Motor neuron (in vitro differentiated cells): Measurements from ENCODE around the gene PRR12. TPM values are rescaled to one million over a fixed set of nuclear protein-coding genes. Genes with fewer than 3 reads are reported as not detected.
A peak's percentile ranks its signal among the peaks of the same experiment; 100 is the strongest.

Experiments used
- ATAC-seq, 8 experiments: fragments of 200-7000 bp; cut with Tn5 transposase; replicated peaks in 6 of 8; 2 replicates each; pipeline ENCODE4 v1.8.0; 2021; ENCODE audit warnings: mild to moderate bottlenecking in 8 of 8, moderate library complexity in 8 of 8
- H3K27ac ChIP-seq, 2 donors: fragments of 250-450 bp; sonication (Bioruptor Pico); 2 replicates each; pipeline ENCODE4 v1.9.0; 2021; ENCODE audit warnings: antibody characterized with exemption in 2 of 2, mild to moderate bottlenecking in 2 of 2, moderate library complexity in 1 of 2
- H3K4me1 ChIP-seq, 2 donors: fragments of 250-450 bp; sonication (Bioruptor Pico); replicated peaks in 1 of 2; 2 replicates each; pipeline ENCODE4 v1.6.1; 2021; ENCODE audit warnings: antibody characterized with exemption in 2 of 2, mild to moderate bottlenecking in 2 of 2, moderate library complexity in 1 of 2
- H3K4me3 ChIP-seq, 5 donors: fragments of 250-450 bp; sonication (Bioruptor Pico); 2 replicates each; pipeline ENCODE4 v1.9.0; 2021; ENCODE audit warnings: antibody characterized with exemption in 5 of 5, mild to moderate bottlenecking in 5 of 5, moderate library complexity in 4 of 5
- WGBS, 10 experiments: fragments of 450-650 bp; shearing (Covaris generic); methylation state at CpG; one replicate each; pipeline ENCODE4 v1.0.0; 2022; 5-methylcytosine and 5-hydroxymethylcytosine counted together
- in situ Hi-C, 9 experiments: fragments of 400-800 bp; cut with MboI; loops; one replicate each; pipeline ENCODE4 v1.15.0; 2021; ENCODE audit warnings: low sequenced_read_pairs in 9 of 9, low pct_unique_long_range_greater_than_20kb in 2 of 9; ENCODE audit not compliant: unreplicated experiment in 9 of 9
- total RNA-seq, 8 experiments: library from RNA; unstranded; fragments of 300-600 nt; gene quantifications; 2 replicates each; pipeline versions ENCODE4 v1.2.3 to v1.2.4, GENCODE V29; 2022

Gene PRR12
- total RNA-seq, 8 experiments from 2014 or later = 3.3 to 18.8 (median 7.5) TPM

GRCh38 chr19:49637821-49638738 lies 47.1 kb downstream of the PRR12 start:
- in situ Hi-C loops = no loop called here
- Histone ChIP-seq H3K27ac (no peak overlapping the region), H3K4me3 (no peak overlapping the region), H3K4me1 (peaks cover 29 to 31% of the 10 kb centered on the region in 2 donors)
- peak in 2 of 8 experiments; percentile 4 to 6 for ATAC-seq
- 7 to 20% (median 10%) methylated on average over 1 to 6 of the region's 19 CpGs; no CpG with 5 or more reads in 6 of the 10 experiments for WGBS, 10 experiments

GRCh38 chr19:49639401-49640112 lies 48.6 kb downstream of the PRR12 start:
- peak overlapping the region; percentile 26 to 41 (median 39) for H3K4me3 ChIP-seq
- H3K27ac ChIP-seq = peak overlapping the region in 1 of 2 donors; percentile 48
- peaks cover 33% of the 10 kb centered on the region in 2 donors for H3K4me1 ChIP-seq
- WGBS, 10 experiments = 30% methylated on average over 2 of the region's 31 CpGs; no CpG with 5 or more reads in 9 of the 10 experiments
- no peak for ATAC-seq
- in situ Hi-C loops = no loop called here

GRCh38 chr19:49640113-49640898 lies 49.3 kb downstream of the PRR12 start, which contains the start of gene RRAS:
Gene RRAS, minus strand, starts transcription at chr19:49640143. Its CDS starts 45 bp downstream, at chr19:49640098.
- peak; percentile 54 to 79 (median 76) for ATAC-seq
- Histone ChIP-seq H3K27ac (peak within 1 kb of the TSS; percentile 82 to 98), H3K4me1 (peaks cover 33% of the 10 kb centered on the region in 2 donors), H3K4me3 (peak within 1 kb of the TSS; percentile 27 to 42 (median 39))
- in situ Hi-C loops = no loop called here
- WGBS, 10 experiments = 0 to 10% (median 0%) methylated on average over 2 to 17 of the region's 51 CpGs; no CpG with 5 or more reads in 5 of the 10 experiments

- 0 to 1% (median 0%) methylated on average over 3 to 15 of the region's 87 CpGs; no CpG with 5 or more reads in 4 of the 10 experiments for WGBS, 10 experiments
- Histone ChIP-seq H3K4me3 (peak within 1 kb of the TSS; percentile 73 to 95 (median 87)), H3K4me1 (peaks cover 19 to 24% of the 10 kb centered on the region in 2 donors), H3K27ac (peak within 1 kb of the TSS; percentile 85 to 98)
- in situ Hi-C loops = no loop called here
- ATAC-seq = peak; percentile 30 to 64 (median 54)
These were observed 50.9 kb downstream of the PRR12 start, which contains the start of gene SCAF1 for GRCh38 chr19:49641688-49642491. Gene SCAF1, plus strand, starts transcription at chr19:49642209. Its CDS starts 2,818 bp downstream, at chr19:49645027.

GRCh38 chr19:49642492-49643035 lies 51.6 kb downstream of the PRR12 start:
- Histone ChIP-seq H3K4me3 (peak overlapping the region; percentile 73 to 95 (median 87)), H3K4me1 (peaks cover 19 to 22% of the 10 kb centered on the region in 2 donors), H3K27ac (peak overlapping the region; percentile 85 to 97)
- in situ Hi-C loops = no loop called here
- 0 to 17% (median 2%) methylated on average over 1 to 3 of the region's 5 CpGs; no CpG with 5 or more reads in 2 of the 10 experiments for WGBS, 10 experiments
- no peak for ATAC-seq

- peaks cover 15 to 17% of the 10 kb centered on the region in 2 donors for H3K4me1 ChIP-seq
- no peak overlapping the region for H3K27ac ChIP-seq
- 40 to 100% (median 83%) methylated on average over 1 to 2 of the region's 2 CpGs; no CpG with 5 or more reads in 1 of the 10 experiments for WGBS, 10 experiments
- in situ Hi-C loops = no loop called here
- peak overlapping the region in 1 of 5 donors; percentile 78 for H3K4me3 ChIP-seq
- ATAC-seq = no peak
These were observed 52.5 kb downstream of the PRR12 start for GRCh38 chr19:49643466-49643865.

- Histone ChIP-seq H3K4me3 (no peak overlapping the region), H3K27ac (no peak overlapping the region), H3K4me1 (peaks cover 11 to 16% of the 10 kb centered on the region in 2 donors)
- no peak for ATAC-seq
- in situ Hi-C loops = no loop called here
- 80% methylated on average over 1 of the region's 11 CpGs; no CpG with 5 or more reads in 9 of the 10 experiments for WGBS, 10 experiments
These were observed 54.6 kb downstream of the PRR12 start for GRCh38 chr19:49645592-49645991.

GRCh38 chr19:49645995-49646394 lies 55.0 kb downstream of the PRR12 start:
- WGBS, 10 experiments = no CpG with 5 or more reads among the region's 13 CpGs
- ATAC-seq = no peak
- no peak overlapping the region for H3K4me3 ChIP-seq
- in situ Hi-C loops = no loop called here
- H3K27ac ChIP-seq = no peak overlapping the region
- peaks cover 11 to 13% of the 10 kb centered on the region in 2 donors for H3K4me1 ChIP-seq

- WGBS, 10 experiments = 53 to 100% (median 87%) methylated on average over 1 to 7 of the region's 17 CpGs; no CpG with 5 or more reads in 3 of the 10 experiments
- in situ Hi-C loops = no loop called here
- ATAC-seq = no peak
- Histone ChIP-seq H3K27ac (no peak overlapping the region), H3K4me1 (peaks cover 6 to 9% of the 10 kb centered on the region in 2 donors), H3K4me3 (no peak overlapping the region)
These were observed 55.6 kb downstream of the PRR12 start for GRCh38 chr19:49646586-49646985.

- H3K4me3 ChIP-seq = no peak overlapping the region
- WGBS, 10 experiments = 89 to 100% methylated on average over 5 to 9 of the region's 72 CpGs; no CpG with 5 or more reads in 8 of the 10 experiments
- H3K4me1 ChIP-seq = no peaks in the 10 kb centered on the region
- no peak overlapping the region for H3K27ac ChIP-seq
- ATAC-seq = peak in 3 of 8 experiments; percentile 8 to 15 (median 11)
- in situ Hi-C loops = no loop called here
These were observed 60.2 kb downstream of the PRR12 start for GRCh38 chr19:49651029-49651819.
